ENCODE data around the gene POLR1H.

DNA sequence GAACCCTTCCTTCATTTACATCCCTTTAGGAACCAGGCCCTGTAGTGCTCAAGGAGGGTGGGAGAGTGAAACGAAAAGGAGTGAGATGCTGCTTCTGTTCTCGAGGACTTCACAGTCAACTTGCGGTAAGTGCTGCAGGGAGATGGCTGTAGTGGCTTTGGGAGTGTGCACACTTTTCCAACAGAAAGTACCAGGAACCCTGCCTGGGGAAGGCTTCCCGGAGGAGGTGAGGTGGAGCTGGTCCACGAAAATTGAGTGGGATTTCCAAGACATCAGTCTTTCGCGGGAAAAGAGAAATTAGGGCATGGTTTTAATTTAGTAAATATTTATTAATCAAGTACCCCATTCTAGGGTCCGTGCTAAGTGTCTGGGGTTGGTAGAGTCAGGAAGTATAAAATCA lies 39.1 kb downstream of the POLR1H start:
- TF ChIP-seq POLR2A (IDR thresholded peaks at IDR 0.05; ENCODE audit: low read length): no peak
- TF ChIP-seq GATA1 (IDR thresholded peaks at IDR 0.05; ENCODE audit: low read depth, low read length): no peak

All from erythroblast (primary cell).